T-helper 1 cell (primary cell): Measurements from ENCODE around the gene PFDN4.
A peak's percentile ranks its signal among the peaks of the same experiment; 100 is the strongest.

Experiments
- DNase-seq, 5 donors: peaks; one replicate each; pipeline ENCODE4 v3.0.0-alpha.2; 2012 to 2020

Gene PFDN4

DNA sequence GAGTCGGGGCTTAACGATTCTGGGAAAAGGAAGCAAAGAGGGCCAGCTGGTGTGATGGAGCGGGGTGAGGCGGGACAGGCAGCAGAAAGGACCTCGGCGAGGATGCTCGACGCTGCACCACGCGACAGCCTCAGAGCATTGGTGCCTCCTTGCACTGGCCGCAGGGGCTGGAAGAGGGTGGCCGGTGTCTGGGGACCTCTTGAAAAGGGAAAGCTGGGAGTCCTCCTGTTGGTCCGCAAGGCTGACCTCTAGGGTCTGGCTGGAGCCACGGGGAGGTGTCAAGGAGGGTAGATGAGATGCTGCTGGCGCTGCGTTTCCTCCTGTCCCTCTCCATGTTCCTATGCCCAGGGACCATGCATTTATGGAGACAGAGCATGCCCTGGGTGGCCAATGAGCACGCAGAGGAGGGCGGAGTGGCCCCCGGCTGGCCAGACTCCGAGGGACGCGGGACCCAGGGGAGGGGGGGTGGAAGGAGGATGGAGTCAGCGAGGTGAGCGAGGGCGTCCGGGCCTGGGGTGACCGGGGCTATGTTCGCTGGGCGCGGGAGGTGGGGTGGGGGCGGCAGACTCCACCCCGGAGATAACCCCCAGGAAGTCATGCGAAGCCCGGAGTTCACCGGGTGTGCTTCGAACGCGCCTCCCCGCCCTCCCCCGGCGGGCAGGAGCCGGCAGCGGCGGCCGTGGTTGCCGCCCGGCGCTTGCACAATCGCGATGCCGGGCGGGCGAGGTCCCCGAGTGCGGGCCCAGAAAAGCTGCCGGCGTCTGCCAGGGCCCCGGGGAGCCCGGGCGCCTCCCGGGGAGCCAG lies 34.0 kb upstream of the PFDN4 start, which contains the start of gene CYP24A1:
TSS of gene CYP24A1 (minus strand) at position 334 of the 804 bp plus-strand sequence. CDS start 407 bp downstream, outside the sequence.
- no peak for DNase-seq

DNA sequence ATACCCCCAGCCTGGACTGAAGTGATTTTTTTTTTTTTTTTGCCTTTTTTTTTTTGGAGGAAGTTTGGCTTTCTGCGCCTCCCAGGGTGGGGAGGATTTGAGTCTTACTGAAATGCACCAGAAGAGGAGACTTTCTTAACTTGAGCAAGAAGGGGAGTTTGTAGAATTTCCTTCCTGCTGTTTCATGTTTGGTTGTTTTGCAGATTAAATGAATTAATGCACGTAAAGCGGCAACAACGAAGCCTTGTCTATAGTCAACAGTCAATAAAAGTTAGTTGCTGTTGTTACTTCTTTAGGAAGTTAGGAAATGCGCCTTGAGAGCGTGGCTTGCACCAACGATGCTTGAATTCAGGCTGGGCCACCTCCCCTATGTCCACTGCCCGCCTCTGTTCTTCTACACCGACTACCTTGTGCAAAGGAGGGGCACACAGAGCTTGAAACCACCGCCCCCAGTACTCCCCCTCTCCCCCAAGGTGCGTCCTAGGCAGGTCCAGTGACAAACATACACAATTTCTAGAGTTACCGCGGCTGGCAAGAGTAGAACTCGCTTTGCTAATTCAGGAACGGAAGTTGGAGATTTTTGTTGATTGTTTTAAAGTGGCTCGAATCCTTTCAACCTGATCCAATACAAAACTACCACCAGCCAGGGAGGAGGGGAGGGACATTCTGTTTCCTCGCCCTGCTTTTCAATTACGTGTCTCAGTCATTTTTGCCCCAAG lies 33.3 kb upstream of the PFDN4 start:
- no peak for DNase-seq

DNA sequence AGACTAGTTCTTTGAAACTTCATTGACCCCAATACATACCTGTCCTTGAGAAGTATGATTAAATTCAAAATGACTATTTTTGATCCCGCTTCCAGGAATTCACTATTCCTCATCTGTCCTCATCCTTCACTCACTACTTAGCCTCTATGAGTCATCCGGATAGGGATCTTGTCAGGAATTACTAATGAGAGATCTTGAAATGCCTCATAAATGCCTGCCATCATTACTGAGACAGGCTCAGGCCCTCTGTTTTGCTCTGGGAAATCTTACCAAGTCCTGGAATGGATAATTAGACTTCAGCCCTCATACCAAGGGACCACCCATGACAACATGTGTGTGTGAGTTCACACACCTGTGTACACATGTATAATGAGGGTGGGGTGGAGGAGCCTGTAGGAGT lies 31.3 kb upstream of the PFDN4 start:
- no peak for DNase-seq

DNA sequence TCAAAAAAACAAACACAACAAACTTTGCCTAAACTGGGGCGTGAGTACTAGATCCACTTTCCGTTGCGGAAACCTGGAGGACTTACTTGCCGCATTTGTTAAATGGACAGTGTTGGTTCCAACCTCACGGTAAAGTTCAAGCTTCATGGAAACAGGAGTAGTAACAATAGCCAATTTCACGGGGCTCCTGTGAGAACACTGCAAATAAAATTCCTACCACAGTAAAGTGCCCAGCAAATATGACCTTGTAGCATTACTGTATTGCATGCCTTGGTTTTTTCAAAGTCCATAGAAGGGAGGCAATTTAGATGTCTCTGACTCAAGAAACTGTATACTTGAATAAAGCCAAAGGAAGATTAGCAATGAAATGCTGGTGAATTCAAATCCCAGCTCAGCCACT lies 30.5 kb upstream of the PFDN4 start:
- no peak for DNase-seq

DNA sequence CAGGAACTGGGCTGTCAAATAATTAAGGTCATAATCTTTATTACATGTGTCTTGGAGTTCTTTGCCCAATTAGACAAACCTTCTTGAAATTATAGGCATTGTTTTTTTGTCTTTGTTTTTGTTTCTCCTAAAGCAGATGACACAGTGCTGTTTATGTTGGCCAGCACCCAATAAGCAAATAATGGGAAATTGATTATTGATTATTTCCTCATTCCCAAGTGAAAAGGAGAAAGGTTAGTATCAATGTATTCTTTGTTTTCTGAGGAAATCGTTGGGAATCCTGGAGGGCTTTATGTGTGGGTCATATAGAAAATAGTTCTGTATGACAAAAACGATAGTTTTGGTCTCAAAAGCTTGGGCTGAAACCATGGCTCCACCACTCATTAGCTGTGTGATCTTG lies 29.6 kb upstream of the PFDN4 start:
- no peak for DNase-seq

DNA sequence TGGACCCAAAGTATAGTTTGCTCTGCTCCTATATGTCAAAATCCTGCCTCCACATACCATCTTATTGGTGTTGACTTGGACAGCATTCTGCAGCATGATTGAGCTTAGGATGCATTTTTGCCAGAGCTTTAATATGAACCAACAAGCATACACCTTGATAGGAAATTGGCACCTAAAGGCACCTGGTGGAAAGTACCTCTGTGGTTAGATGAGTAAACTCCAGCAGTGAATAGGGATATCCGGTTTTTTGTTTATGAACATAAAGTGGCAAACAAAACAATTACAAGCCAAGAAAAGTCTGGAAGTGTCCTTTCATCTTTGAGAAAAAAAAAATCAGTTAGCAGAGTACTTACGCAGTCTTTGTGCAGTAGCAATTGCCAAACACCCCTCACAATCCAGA lies 27.9 kb upstream of the PFDN4 start:
- DNase-seq = no peak

DNA sequence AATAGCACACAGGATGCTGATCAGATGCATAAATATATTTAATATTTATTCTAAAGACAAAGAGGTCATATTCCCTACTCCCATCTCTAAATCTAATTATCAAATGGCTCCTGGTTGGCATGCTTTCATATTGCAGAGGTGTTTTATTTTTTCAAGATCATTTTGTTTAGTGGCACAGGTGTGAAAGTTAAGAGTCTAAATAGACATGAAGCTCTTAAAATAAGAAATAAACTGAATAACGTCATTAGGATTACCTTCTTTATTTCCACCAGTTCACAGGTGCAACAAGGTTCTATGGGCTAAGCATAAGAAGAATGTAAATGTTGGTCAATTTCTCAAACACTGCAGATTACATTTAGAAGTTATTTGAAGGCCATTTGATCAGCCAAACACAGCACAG lies 27.0 kb upstream of the PFDN4 start:
- DNase-seq = no peak

DNA sequence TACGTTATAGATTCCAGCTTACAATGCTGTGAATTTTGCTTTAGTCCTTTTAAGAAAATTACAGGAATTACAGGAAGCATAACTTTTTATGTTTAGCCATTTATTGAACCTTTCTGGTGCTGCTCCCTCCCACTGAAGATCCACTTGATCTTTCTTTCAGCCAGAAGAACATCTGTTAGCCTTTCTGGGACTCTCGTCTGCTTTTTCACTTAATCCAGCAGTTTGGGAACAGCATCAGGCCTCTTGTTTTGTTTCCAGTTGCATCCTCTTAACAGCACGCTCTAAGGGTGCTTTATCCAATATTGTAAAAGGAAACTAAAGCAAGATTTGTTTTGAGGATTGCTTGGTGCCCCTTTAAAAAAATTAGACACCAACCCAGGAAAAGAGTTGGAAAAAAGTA lies 23.8 kb upstream of the PFDN4 start:
- no peak for DNase-seq

DNA sequence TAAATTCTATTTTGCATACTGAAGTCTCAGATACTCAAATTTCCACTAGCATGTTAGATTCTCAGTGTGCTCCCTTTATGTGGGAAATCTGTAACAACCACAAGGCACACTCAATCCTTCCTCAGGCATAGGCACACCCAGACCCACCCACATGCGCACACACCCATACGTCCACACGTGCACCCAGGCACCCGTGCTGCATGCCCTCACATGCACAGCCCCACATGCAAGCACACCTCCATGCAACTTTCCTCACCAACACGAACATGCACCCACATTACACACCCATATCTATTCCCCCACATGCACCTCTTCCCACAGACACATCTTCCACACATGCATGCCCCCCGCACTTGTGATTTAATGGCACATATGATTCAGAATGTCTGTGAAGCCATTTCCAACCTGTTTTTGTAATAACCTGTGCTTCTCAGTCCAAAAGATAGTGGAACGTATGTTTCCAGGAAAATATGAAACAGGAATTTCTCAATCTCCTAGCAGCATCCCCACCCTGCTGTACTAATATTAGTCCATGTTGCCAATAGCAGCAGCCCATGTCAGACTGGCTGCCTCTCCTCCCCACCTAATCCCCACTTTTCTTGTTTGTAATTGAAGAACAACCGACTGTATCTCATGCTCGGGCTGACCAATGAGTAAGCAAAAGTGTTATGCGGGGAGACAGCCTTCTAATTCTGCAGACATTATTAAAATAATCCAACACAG lies 22.8 kb upstream of the PFDN4 start:
- DNase-seq = no peak

DNA sequence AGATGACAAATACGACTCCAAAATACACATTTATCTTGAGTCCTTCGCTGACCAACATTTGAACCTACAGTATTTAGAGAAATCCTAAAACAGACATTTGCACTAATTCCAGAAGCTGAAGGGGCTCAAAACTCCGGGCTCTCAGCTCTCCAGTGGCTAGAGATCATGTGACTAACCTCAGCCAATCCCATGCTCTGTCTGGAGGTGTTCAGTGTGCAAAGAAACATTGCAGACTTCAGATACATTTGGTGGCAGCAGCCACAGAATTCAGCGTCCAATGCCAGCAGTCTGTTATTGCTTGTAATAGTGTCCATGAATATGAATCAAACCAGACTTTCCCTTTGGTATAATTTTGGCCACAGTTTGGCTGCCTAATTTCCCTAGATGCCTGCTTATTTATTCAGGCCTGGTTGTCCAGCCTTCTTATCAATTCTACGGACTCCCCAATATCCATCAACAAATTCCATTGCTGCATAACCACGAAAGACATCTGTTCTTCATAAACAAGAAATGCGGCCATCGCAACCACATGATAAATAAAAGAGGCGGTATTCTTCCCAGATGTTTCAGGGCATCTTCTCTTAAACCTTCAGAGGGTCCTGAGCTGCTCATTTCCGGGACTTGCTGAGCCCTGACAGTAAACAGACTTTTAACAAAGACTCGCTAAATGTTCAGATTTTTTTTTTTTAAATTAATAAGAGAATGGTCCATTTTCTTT lies 19.6 kb upstream of the PFDN4 start:
- DNase-seq = no peak

DNA sequence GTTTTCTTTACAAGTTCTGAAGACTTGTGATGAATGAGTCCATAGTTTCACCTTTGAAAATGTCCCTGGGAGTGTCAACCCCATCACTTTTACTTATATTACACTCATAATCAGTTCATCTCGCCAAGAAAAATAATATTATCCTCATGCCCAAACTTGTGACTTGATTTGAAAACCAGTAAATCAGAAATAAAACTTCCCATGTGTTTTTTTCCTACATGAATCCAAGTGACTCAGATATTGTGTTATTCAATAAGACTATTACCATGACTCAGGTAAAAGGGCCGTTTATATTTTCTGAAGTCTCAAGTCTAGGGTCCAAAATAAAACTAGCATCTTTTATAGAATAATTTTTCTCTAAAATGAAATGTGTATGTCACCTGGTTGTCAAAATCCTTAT lies 18.3 kb upstream of the PFDN4 start:
- DNase-seq = no peak

DNA sequence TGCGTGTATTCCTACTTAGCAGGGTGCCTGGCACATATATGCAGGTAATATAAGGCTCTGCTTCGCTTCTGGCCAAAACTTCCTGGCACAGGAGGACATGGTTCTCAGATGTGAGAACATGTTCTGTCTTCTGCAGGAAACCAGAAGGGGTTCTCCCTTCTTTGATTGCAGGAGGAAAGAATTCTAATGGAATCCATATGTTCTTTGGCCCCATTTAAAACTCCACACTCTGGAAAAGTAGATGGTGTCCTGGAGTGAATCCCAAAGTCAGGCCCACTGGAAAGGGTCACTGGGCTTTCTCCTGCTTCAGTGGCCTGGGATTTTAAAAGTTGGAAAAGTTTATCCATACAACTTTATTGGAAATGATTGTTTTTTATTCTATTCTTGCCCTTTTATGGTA lies 17.7 kb upstream of the PFDN4 start:
- no peak for DNase-seq

DNA sequence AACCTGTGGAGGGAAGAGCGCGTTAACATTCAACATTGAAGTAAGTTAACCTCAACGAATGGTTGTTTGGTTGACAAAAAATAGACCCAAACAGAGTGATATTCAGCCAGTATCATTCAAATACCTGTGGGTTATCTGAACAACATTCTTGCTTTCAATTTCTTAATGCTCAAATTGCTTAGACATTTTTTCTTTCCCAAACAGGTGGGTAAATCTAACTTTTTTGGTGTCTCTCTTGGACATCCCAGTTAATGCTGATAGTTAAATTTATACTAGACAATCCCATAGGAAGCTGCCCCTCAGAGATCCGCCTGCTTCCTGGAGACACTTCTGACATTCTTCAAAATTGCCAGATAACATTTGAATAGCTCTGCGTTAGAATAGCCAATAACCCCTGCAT lies 14.1 kb upstream of the PFDN4 start:
- DNase-seq = no peak

DNA sequence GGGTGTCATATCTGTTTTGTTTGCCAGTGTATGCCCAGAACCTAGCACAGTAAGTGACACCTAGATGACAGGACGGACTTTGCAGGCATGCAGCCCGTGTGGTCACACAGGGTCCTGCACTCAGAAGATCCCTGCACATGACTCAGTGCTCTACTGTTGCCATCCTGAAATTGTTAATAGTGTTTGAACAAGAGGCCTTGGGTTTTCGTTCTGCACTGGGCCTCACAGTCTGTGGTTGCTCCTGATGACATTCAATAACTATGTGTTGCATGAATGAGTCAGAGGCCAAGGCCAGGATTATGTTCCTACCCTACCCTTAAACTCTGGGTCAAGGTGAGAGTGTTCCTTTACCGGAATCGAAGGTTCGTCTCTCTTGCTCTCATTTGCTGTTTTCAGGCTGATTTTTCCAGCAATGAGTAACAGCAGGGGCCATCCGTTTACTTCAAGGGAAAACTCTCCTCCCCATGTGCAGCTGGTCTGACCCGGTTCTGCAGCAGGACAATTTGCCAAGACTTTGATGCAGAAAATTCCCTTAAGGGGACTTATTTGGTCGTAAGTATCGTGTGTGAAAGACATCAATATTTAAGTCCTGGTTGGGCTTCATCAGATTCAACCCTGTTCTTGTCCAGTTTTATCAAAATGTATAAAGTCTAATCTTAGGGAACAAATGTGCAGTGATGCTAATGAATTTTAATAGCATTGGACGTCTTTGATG lies 13.0 kb upstream of the PFDN4 start:
- no peak for DNase-seq

DNA sequence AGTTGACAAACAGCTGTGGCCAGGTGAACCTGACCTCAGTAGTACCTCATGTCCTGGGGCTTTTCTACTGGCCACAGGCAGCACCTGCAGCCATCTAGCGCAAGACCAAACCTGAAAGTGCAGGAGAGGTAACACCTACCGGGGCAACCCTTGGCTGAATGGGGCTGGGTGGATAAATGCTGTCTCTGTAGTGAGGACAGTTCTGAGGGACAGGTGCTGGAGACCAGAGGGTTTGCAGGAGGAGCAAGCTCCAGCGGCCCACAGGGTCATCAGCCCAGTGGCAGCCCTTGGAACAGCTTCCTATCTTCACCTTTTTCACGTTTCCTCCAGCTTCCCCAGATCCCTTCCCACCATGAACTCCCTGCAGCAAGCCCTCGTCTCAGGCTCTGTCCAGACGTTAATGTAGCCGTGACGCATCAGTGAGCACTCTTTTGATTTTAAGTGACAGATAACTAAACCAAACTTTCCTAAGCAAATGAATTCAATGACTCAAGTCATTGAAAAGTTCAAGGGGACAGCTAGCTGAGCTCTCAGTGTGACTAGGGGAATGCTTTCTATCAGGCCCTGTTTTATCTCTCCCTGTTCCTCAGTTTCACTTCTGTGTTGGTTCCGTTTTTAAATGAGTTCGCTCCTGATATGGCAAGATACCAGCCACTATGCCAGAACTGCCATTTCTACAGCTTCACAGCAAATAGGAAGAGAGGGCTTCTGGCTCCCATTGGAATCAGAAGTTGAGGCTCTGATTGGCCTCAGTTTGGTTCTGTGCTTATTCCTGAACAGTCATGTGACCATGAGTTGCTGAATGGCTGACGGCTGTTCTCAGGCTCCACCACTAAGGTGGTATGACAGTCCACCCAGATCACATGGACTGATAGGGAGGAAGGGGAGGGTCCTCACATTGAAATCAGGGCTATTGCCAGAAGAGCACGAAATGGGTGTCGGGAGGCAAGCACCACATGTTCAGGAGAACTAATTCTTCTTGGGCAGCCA lies 12.1 kb upstream of the PFDN4 start:
- DNase-seq = no peak

DNA sequence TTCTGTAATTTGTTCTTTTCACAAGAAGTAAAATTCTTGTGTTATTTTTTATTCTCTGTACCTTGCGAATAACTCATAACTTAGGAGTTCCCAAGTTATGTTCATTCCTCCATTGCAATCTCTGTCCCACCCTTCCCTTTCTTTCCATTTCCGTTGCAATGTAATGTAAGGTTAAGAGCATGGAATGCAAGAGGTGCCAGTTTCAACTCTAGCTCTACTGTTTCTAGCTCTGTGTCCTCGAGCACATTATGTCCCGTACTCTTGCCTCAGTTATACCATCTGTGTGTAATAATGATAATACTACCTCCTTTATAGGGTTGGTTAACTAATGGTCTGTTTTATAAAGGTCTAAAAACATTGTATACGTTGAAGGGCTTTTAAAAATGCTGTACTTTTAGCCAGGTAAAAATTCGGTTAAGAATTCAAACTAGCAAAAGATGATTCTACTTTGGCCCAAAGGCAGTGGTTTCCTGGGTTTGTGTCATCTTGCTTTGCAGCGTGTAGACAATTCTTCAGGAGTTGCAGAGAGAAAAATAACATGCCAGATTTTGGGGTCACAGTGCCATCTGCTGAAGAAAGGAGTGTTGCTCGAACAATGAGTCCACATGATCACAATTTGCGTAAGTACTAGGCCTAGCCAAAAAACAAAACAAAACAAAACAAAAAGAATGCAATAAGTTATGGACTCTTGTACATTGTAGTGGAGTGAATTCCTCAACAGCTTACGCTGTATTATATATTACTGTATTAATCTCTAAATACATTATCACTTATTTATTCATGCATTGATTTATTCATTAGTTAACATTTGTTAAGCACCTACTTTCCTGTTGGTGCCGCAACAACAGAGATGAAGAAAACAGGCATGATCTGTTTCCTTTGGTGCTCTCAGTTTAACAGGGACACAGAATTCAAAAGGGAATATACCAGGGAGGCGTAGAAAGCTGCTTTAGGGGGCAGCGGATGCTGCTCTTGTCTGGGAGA lies 10.0 kb upstream of the PFDN4 start:
- no peak for DNase-seq

DNA sequence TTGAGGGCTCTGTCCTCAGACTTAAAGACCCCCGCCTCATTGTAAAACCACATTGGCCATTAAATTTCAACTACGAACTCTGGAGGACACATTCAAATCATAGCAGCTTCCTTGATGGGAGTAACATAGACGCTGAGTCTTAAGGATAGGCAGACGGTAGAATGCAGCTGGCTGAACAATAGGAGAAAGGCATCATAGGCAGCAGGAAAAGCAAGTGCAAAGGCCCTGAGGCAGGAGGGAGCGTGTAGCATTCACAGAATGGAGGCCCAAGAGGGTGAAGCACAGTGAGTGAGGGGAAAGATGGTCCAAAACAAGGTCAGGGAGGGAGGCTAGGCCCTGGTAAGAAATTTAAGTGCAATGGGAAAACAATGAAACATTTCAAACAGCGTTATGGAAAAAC lies 8.6 kb upstream of the PFDN4 start:
- DNase-seq = no peak

DNA sequence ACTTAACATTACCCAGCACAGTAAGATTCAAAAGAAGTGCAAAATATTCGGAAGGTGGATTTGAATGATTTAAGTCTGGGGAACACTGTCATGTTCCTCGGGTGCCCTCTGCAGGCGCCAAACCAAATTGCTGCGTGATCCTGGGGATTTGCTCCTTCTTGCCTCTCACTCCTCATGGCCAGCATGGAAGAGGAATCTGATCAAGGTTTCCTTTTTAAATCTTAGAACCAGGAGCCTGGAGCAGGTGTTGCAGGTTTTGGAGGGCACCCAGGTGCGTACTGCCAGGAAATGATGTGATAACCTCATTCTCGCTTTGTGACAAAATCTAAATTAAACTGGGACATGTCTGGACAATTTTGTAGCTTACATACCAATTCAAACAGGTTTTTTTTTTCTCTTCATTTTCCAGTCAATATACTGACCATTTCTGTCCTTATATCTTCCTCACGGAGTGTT lies 8.1 kb upstream of the PFDN4 start:
- peak; percentile 22 to 61 (median 40) for DNase-seq

DNA sequence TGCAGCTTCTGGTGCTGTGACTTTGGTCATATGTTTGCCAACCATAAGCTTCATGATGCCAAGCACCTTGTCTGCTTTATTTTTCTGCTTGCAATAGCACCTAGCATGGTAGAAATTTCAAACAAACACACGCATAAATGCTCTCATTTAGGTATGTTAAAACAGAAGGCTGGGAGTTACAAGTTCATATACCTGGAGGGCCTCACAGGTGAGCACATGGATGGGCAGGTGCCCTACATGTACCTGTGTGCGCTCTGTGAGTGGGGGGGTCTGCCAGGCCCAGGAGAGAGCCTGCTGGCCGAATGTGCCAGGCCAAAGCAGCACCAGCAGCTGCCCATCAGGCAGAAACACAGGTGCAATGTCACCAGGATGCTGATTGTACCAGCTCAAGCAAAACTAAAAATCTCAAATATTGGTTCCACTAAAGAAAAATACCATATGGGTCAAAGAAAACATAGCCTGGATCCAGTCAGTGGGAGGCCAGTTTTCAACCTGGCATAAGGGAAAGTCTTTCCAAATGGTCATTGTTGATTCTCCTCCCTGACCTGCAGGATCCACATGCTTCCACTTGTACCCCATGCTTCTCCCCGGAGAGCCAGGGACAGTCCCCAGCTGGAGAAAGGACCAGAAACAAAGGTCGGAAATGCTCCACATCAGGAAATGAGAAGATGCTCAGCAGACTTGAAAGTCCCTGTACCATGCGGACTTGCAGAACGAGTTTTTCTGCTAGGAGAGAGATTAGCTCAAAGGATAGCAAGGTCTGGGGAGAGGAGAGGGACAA lies 7.2 kb upstream of the PFDN4 start:
- no peak for DNase-seq
